ENCODE measurements around the gene KLF4. TPM values are rescaled to one million over a fixed set of nuclear protein-coding genes. Genes with fewer than 3 reads are reported as not detected.
"Not testable (repeated sequence)": the region's sequence is repeated elsewhere in the genome, so short reads cannot be mapped to it uniquely, and the experiment has no call there.

The KLF4 gene
- total and polyA plus RNA-seq, 7 experiments from 2014 or later: 0.29 to 266 (median 1.0) TPM; not detected in 2

DNA sequence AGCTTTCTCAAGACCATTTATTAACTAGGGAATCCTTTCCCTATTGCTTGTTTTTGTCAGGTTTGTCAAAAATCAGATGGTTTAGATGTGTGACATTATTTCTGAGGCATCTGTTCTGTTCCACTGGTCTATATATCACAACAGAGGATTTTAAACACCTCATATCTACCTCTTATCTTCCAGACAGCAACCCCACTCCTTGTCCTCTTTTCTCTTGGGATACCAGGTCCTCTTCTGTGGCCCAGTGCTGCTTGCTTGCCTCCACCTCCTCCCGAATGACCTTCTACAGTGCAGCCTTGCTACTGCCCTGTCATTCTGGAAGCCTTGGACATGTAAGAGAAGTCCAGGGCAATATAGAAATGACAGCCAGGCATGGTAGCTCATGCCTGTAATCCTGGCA lies 30.6 kb upstream of the KLF4 start:
- DNase-seq (no peak), ATAC-seq (no peak)
- Histone ChIP-seq H3K4me1 (ENCODE audit: control insufficient read depth in 2 of 2, insufficient read depth in 2 of 2, low read length in 2 of 2) (no peaks in the 10 kb centered on the region), H3K9me3 (ENCODE audit: control insufficient read depth in 2 of 3, low read length in 3 of 3) (no peaks in the 10 kb centered on the region), H3K27me3 (ENCODE audit: control insufficient read depth in 2 of 2, insufficient read depth in 2 of 2, low read length in 2 of 2) (no peaks in the 10 kb centered on the region), H3K36me3 (ENCODE audit: control insufficient read depth in 2 of 3, insufficient read depth in 3 of 3, low read length in 3 of 3) (no peaks in the 10 kb centered on the region), H3K27ac (ENCODE audit: low read depth, low read length) (no peak overlapping the region), H3K4me3 (ENCODE audit: low read length) (no peak overlapping the region)
- intact Hi-C loops (cut with micrococcal nuclease): no loop called here
- ChIA-PET CTCF (no interaction called here), POLR2A (no interaction called here)
- no peaks in the 10 kb centered on the region for H3K4me1 Mint-ChIP-seq
- H3K9me3 Mint-ChIP-seq: peaks cover 0 to 9% (median 4%) of the 10 kb centered on the region in 11 donors
- H3K27me3 Mint-ChIP-seq: peaks cover 0 to 6% (median 0%) of the 10 kb centered on the region in 5 donors
- H3K27ac Mint-ChIP-seq: no peak overlapping the region
- H3K36me3 Mint-ChIP-seq: no peaks in the 10 kb centered on the region
- no peak overlapping the region for H3K4me3 Mint-ChIP-seq

DNA sequence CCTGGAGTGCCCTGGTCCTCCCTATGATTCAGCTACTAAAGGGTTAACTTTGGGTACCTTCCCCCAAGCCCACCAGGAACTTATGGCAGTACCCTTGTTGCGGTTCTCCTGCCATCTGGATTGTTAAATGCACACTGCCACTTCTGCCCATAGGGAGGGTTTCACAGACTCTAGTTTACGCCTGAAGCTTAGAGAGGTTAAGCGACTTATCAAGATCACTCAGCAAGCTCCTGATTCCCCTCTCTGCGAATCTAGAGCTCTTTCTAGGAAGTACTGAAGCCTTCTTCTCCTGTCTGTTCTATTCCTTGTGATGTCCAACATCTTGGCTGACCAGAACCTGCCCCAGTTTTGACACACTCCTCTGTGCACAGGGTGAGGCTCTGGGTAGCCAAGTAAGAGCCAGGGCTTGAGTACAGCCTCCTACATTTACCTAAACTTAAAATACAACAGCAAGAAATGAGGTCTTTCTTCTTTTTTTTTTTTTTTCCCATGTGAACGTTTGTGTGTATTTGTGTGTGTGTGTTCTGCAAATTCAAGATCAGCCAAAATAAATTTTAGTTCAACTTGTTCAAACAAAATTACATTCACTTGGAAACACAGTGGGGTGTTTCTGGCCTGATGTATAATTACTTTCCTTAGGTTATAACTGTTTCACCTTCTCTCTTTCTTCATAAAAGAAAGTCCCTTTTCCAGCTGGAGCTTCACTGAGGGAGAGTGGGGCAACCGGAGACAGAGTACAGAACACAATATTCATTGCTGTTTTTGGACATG lies 28.7 kb upstream of the KLF4 start:
- H3K36me3 ChIP-seq (ENCODE audit: control insufficient read depth in 2 of 3, insufficient read depth in 3 of 3, low read length in 3 of 3): no peaks in the 10 kb centered on the region
- CTCF ChIA-PET: no interaction called here
- Mint-ChIP-seq H3K27ac (no peak overlapping the region), H3K9me3 (peaks cover 0 to 12% (median 5%) of the 10 kb centered on the region in 11 donors), H3K4me1 (no peaks in the 10 kb centered on the region), H3K27me3 (peaks cover 0 to 6% (median 0%) of the 10 kb centered on the region in 5 donors), H3K4me3 (no peak overlapping the region), H3K36me3 (no peaks in the 10 kb centered on the region)
- no peaks in the 10 kb centered on the region for H3K9me3 ChIP-seq (ENCODE audit: control insufficient read depth in 2 of 3, low read length in 3 of 3)
- no peaks in the 10 kb centered on the region for H3K27me3 ChIP-seq (ENCODE audit: control insufficient read depth in 2 of 2, insufficient read depth in 2 of 2, low read length in 2 of 2)
- intact Hi-C loops (cut with micrococcal nuclease): no loop called here
- ATAC-seq (no peak), DNase-seq (no peak)
- no peak overlapping the region for H3K4me3 ChIP-seq (ENCODE audit: low read length)
- H3K4me1 ChIP-seq (ENCODE audit: control insufficient read depth in 2 of 2, insufficient read depth in 2 of 2, low read length in 2 of 2): no peaks in the 10 kb centered on the region
- no peak overlapping the region for H3K27ac ChIP-seq (ENCODE audit: low read depth, low read length)
- POLR2A ChIA-PET: no interaction called here

GRCh38 chr9:107513464-107514100 lies 24.0 kb upstream of the KLF4 start:
- ChIA-PET CTCF (no interaction called here), POLR2A (no interaction called here)
- H3K27ac ChIP-seq (ENCODE audit: low read depth, low read length): no peak overlapping the region
- H3K9me3 ChIP-seq (ENCODE audit: control insufficient read depth in 2 of 3, low read length in 3 of 3): no peaks in the 10 kb centered on the region
- intact Hi-C loops (cut with micrococcal nuclease): no loop called here
- no peaks in the 10 kb centered on the region for H3K36me3 ChIP-seq (ENCODE audit: control insufficient read depth in 2 of 3, insufficient read depth in 3 of 3, low read length in 3 of 3)
- peaks cover 0 to 15% (median 6%) of the 10 kb centered on the region in 5 donors for H3K27me3 Mint-ChIP-seq
- ATAC-seq (peak; percentile 73), DNase-seq (no peak)
- peaks cover 0 to 2% (median 0%) of the 10 kb centered on the region in 7 donors for H3K4me1 Mint-ChIP-seq
- H3K27me3 ChIP-seq (ENCODE audit: control insufficient read depth in 2 of 2, insufficient read depth in 2 of 2, low read length in 2 of 2): no peaks in the 10 kb centered on the region
- H3K27ac Mint-ChIP-seq: no peak overlapping the region
- peaks cover 0 to 9% (median 2%) of the 10 kb centered on the region in 11 donors for H3K9me3 Mint-ChIP-seq
- H3K36me3 Mint-ChIP-seq: peaks cover 0 to 4% (median 0%) of the 10 kb centered on the region in 5 donors
- no peaks in the 10 kb centered on the region for H3K4me1 ChIP-seq (ENCODE audit: control insufficient read depth in 2 of 2, insufficient read depth in 2 of 2, low read length in 2 of 2)
- H3K4me3 ChIP-seq (ENCODE audit: low read length): no peak overlapping the region
- H3K4me3 Mint-ChIP-seq: no peak overlapping the region

GRCh38 chr9:107504585-107505455 lies 15.3 kb upstream of the KLF4 start:
- Mint-ChIP-seq H3K27ac (no peak overlapping the region), H3K9me3 (peaks cover 0 to 7% (median 0%) of the 10 kb centered on the region in 11 donors), H3K36me3 (peaks cover 0 to 4% (median 0%) of the 10 kb centered on the region in 5 donors), H3K27me3 (peaks cover 0 to 31% (median 6%) of the 10 kb centered on the region in 5 donors), H3K4me1 (no peaks in the 10 kb centered on the region), H3K4me3 (no peak overlapping the region)
- H3K27ac ChIP-seq (ENCODE audit: low read depth, low read length): no peak overlapping the region
- no peaks in the 10 kb centered on the region for H3K27me3 ChIP-seq (ENCODE audit: control insufficient read depth in 2 of 2, insufficient read depth in 2 of 2, low read length in 2 of 2)
- H3K4me1 ChIP-seq (ENCODE audit: control insufficient read depth in 2 of 2, insufficient read depth in 2 of 2, low read length in 2 of 2): no peaks in the 10 kb centered on the region
- ATAC-seq (peak; percentile 41), DNase-seq (no peak)
- H3K9me3 ChIP-seq (ENCODE audit: control insufficient read depth in 2 of 3, low read length in 3 of 3): no peaks in the 10 kb centered on the region
- no peak overlapping the region for H3K4me3 ChIP-seq (ENCODE audit: low read length)
- H3K36me3 ChIP-seq (ENCODE audit: control insufficient read depth in 2 of 3, insufficient read depth in 3 of 3, low read length in 3 of 3): no peaks in the 10 kb centered on the region
- ChIA-PET POLR2A (no interaction called here), CTCF (no interaction called here)
- intact Hi-C loops (cut with micrococcal nuclease): no loop called here

DNA sequence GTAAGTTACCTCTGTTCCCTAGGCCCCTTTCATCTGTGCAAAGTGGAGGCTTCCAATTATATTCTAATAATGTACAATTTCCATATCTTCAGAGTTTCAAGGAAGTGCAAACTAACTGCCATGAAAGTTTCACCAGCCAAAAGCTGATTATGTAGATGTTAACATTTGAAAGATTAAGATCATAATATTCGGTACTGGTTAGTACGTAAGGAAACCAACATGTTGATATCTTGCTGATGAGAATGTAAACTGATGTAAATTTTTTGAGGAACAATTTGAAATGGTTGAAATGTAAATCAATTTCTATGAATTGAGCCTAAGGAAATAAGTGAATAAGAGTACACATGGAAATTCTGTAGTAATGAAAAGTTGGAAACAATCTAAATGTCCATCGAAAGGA lies 12.9 kb upstream of the KLF4 start:
- intact Hi-C loops (cut with micrococcal nuclease): no loop called here
- ChIA-PET CTCF (no interaction called here), POLR2A (no interaction called here)
- DNase-seq: no peak
- Mint-ChIP-seq H3K27me3 (peaks cover 0 to 13% (median 11%) of the 10 kb centered on the region in 5 donors), H3K27ac (no peak overlapping the region), H3K4me3 (no peak overlapping the region), H3K36me3 (no peaks in the 10 kb centered on the region), H3K4me1 (no peaks in the 10 kb centered on the region), H3K9me3 (peaks cover 0 to 3% (median 0%) of the 10 kb centered on the region in 11 donors)
- ATAC-seq: no peak
- H3K36me3 ChIP-seq (ENCODE audit: control insufficient read depth in 2 of 3, insufficient read depth in 3 of 3, low read length in 3 of 3): no peaks in the 10 kb centered on the region
- H3K4me3 ChIP-seq (ENCODE audit: low read length): no peak overlapping the region
- no peak overlapping the region for H3K27ac ChIP-seq (ENCODE audit: low read depth, low read length)
- H3K9me3 ChIP-seq (ENCODE audit: control insufficient read depth in 2 of 3, low read length in 3 of 3): no peaks in the 10 kb centered on the region
- no peaks in the 10 kb centered on the region for H3K27me3 ChIP-seq (ENCODE audit: control insufficient read depth in 2 of 2, insufficient read depth in 2 of 2, low read length in 2 of 2)
- H3K4me1 ChIP-seq (ENCODE audit: control insufficient read depth in 2 of 2, insufficient read depth in 2 of 2, low read length in 2 of 2): no peaks in the 10 kb centered on the region

- H3K4me3 ChIP-seq (ENCODE audit: low read length); H3K36me3 Mint-ChIP-seq; H3K27me3 ChIP-seq (ENCODE audit: control insufficient read depth in 2 of 2, insufficient read depth in 2 of 2, low read length in 2 of 2); H3K4me3 Mint-ChIP-seq; H3K4me1 ChIP-seq (ENCODE audit: control insufficient read depth in 2 of 2, insufficient read depth in 2 of 2, low read length in 2 of 2); H3K4me1 Mint-ChIP-seq; H3K27ac Mint-ChIP-seq; H3K36me3 ChIP-seq (ENCODE audit: control insufficient read depth in 2 of 3, insufficient read depth in 3 of 3, low read length in 3 of 3); CTCF ChIA-PET; DNase-seq; H3K9me3 ChIP-seq (ENCODE audit: control insufficient read depth in 2 of 3, low read length in 3 of 3); intact Hi-C loops (cut with micrococcal nuclease); ATAC-seq; POLR2A ChIA-PET; H3K27ac ChIP-seq (ENCODE audit: low read depth, low read length); H3K9me3 Mint-ChIP-seq: not testable (repeated sequence)
- H3K27me3 Mint-ChIP-seq: peaks cover 3 to 15% (median 8%) of the 10 kb centered on the region in 5 donors
Measured at GRCh38 chr9:107500421-107501200, 11.0 kb upstream of the KLF4 start.

Data from naive thymus-derived CD4-positive, alpha-beta T cell (primary cell).